Liver (tissue), 9 donors: Measurements from ENCODE around the gene TRAPPC2L. TPM values are rescaled to one million over a fixed set of nuclear protein-coding genes. Genes with fewer than 3 reads are reported as not detected.

Experiments used
- DNase-seq: peaks from one replicate; pipeline ENCODE4 v3.0.0-alpha.2; 2017; ENCODE audit warnings: low spot score
- H3K27ac ChIP-seq, 2 donors: one replicate each; pipeline ENCODE4 v1.7.0; 2013; ENCODE audit warnings: inconsistent platforms in 2 of 2, low read length in 2 of 2, control low read depth in 1 of 2, low read depth in 1 of 2, mild to moderate bottlenecking in 1 of 2
- H3K27me3 ChIP-seq, 4 donors: one replicate each; pipeline versions ENCODE4 v1.6.1 to v1.7.0; 2013; ENCODE audit warnings: low read length in 3 of 4, inconsistent platforms in 1 of 4, mild to moderate bottlenecking in 1 of 4, moderate library complexity in 1 of 4; ENCODE audit not compliant: control insufficient read depth in 4 of 4, insufficient read depth in 4 of 4
- H3K36me3 ChIP-seq, 4 donors: one replicate each; pipeline versions ENCODE4 v1.6.1 to v1.7.0; 2013; ENCODE audit warnings: low read length in 3 of 4, mild to moderate bottlenecking in 3 of 4, low read depth in 1 of 4, moderate library complexity in 1 of 4; ENCODE audit not compliant: control insufficient read depth in 4 of 4, insufficient read depth in 3 of 4
- H3K4me1 ChIP-seq, 4 donors: one replicate each; pipeline versions ENCODE4 v1.6.1 to v1.7.0; 2013; ENCODE audit warnings: low read length in 3 of 4, mild to moderate bottlenecking in 3 of 4, moderate library complexity in 1 of 4; ENCODE audit not compliant: control insufficient read depth in 4 of 4, insufficient read depth in 4 of 4
- H3K4me3 ChIP-seq, 3 donors: one replicate each; pipeline versions ENCODE4 v1.6.1 to v1.7.0; 2013; ENCODE audit warnings: low read length in 3 of 3, control low read depth in 1 of 3, low read depth in 1 of 3, mild to moderate bottlenecking in 1 of 3
- H3K9ac ChIP-seq, 2 donors: one replicate each; pipeline ENCODE4 v1.7.0; 2013; ENCODE audit warnings: low read length in 2 of 2, mild to moderate bottlenecking in 2 of 2, moderate library complexity in 2 of 2, control low read depth in 1 of 2, low read depth in 1 of 2
- H3K9me3 ChIP-seq, 4 donors: one replicate each; pipeline versions ENCODE4 v1.6.1 to v1.7.0; 2013; ENCODE audit warnings: low read length in 3 of 4; ENCODE audit not compliant: control insufficient read depth in 4 of 4
- FOXA1 ChIP-seq: IDR thresholded peaks from 2 replicates; pipeline ENCODE4 v1.6.1; 2016; ENCODE audit warnings: antibody characterized with exemption
- HNF4A ChIP-seq, 2 donors: conservative IDR thresholded peaks; 2 replicates each; pipeline ENCODE4 v1.6.1; 2016; ENCODE audit warnings: antibody characterized with exemption in 2 of 2, mild to moderate bottlenecking in 2 of 2
- HNF4G ChIP-seq: IDR thresholded peaks from 2 replicates; pipeline ENCODE4 v1.6.1; 2016; ENCODE audit warnings: antibody characterized with exemption
- JUND ChIP-seq, 2 donors: IDR thresholded peaks; 2 replicates each; pipeline ENCODE4 v1.6.1; 2016; ENCODE audit warnings: antibody characterized with exemption in 2 of 2
- NR2F2 ChIP-seq: IDR thresholded peaks from 2 replicates; pipeline ENCODE4 v1.6.1; 2016; ENCODE audit warnings: antibody characterized with exemption
- RAD21 ChIP-seq, 2 donors: IDR thresholded peaks; 2 replicates each; pipeline ENCODE4 v1.6.1; 2016; ENCODE audit warnings: antibody characterized with exemption in 2 of 2, mild to moderate bottlenecking in 2 of 2
- RXRA ChIP-seq, 2 donors: IDR thresholded peaks; 2 replicates each; pipeline ENCODE4 v1.6.1; 2017 to 2018; ENCODE audit warnings: antibody characterized with exemption in 2 of 2, mild to moderate bottlenecking in 1 of 2
- SP1 ChIP-seq: IDR thresholded peaks from 2 replicates; pipeline ENCODE4 v1.6.1; 2018; ENCODE audit warnings: antibody characterized with exemption, mild to moderate bottlenecking
- TAF1 ChIP-seq: conservative IDR thresholded peaks from 2 replicates; pipeline ENCODE4 v1.6.1; 2016; ENCODE audit warnings: antibody characterized with exemption, mild to moderate bottlenecking
- YY1 ChIP-seq: IDR thresholded peaks from 2 replicates; pipeline ENCODE4 v1.6.1; 2016; ENCODE audit warnings: antibody characterized with exemption, mild to moderate bottlenecking
- WGBS: extraction: QIAGEN DNeasy Blood & Tissue Kit; methylation state at CpG from one replicate; pipeline ENCODE4 v1.1.7; 2013; 5-methylcytosine and 5-hydroxymethylcytosine counted together
- polyA plus RNA-seq, 2 donors: library from polyadenylated mRNA; stranded (reverse) in 1 of 2; unstranded in 1 of 2; fragments of 200-250 nt in 1 of 2; fragments of >200 nt in 1 of 2; fragmentation: Nextera tagmentation in 1 of 2; extraction: Ambion mirVana in 1 of 2; gene quantifications; one replicate each; pipeline versions ENCODE4 v1.2.1 to v1.2.3, GENCODE V29; 2013 to 2015
- total RNA-seq, 2 donors: library from RNA; depleted of rRNA; stranded (reverse); fragments of >200 nt; gene quantifications; one replicate each; pipeline ENCODE4 v1.2.3, GENCODE V29; 2014
- TF ChIP-seq, protein P1 (sequence below): IDR thresholded peaks from 2 replicates; pipeline ENCODE4 v1.6.1; 2016; ENCODE audit warnings: antibody characterized with exemption
- TF ChIP-seq, protein P2 (sequence below): fragments of 150-350 bp; IDR thresholded peaks from 2 replicates; pipeline ENCODE4 v1.5.1; 2017; ENCODE audit warnings: improper control_type of control experiment, low read depth, low read length; ENCODE audit not compliant: missing input control
- TF ChIP-seq, protein P3 (sequence below): IDR thresholded peaks from 2 replicates; pipeline ENCODE4 v1.6.1; 2016; ENCODE audit warnings: antibody characterized with exemption
- TF ChIP-seq, protein P4 (sequence below): IDR thresholded peaks from 2 replicates; pipeline ENCODE4 v1.6.1; 2016; ENCODE audit warnings: antibody characterized with exemption
- donor health status: healthy.
- donor health status: healthy.
- donor health status: healthy.
- donor health status: healthy.
- donor health status: healthy.

Gene TRAPPC2L
- total and polyA plus RNA-seq, 4 donors: 16.3 to 59.4 (median 22.2) TPM

DNA sequence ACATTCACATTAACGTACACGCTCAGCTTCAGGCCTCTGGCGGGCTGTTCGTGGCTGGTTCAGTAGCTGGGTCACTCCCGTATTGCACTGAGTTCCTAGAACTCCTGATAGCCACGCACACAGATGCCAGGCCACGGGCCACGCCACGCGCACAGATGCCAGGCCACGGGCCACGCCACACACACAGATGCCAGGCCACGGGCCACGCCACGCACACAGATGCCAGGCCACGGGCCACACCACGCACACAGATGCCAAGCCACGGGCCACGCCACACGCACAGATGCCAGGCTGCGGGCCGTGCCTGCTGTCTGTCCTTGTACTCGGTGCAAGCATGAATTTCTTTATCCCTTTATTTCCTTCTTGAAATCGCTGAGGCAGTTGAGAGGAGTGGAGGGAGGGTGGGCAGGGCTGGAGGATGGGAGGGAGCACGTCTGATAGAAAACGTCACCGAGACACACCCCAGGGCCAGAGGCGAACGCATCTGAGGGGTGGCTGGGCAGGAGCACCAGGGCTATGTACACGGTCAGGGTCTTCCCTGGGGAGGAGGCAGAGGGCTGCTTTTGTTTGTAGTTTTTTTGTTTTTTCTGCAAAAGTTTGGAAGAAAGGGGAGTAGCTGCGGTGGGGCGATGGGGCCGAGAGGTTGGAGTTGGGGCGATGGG, 18.1 kb downstream of the TRAPPC2L start (continued):
- TF ChIP-seq, protein P1, sequence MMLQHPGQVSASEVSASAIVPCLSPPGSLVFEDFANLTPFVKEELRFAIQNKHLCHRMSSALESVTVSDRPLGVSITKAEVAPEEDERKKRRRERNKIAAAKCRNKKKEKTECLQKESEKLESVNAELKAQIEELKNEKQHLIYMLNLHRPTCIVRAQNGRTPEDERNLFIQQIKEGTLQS: no peak
- no peak for TF ChIP-seq JUND (IDR thresholded peaks at IDR 0.05)

DNA sequence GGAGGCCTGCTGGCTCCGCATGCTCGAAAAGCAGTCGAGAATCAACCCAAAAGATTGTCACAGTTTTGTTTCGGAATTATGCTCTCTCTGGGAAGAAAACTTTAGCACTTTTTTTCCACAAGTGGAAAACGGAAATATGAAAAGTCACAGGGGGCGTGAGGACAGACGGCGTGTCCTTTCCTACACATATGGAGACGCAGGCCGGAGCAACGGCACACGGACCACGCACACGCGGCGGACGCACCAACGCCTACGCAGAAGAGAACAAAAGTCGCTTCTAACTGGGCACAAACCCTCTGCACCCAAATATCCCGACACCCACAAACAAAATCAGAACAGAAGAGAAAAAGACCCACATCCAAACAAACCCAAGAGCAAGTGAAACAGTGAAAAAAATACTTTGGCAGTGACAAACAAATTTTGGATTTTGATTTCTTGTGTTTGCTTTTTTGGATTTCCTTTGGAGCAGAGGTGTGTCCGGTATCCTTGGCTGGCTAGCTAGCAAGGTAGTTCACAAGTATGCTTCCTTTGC, 18.8 kb downstream of the TRAPPC2L start:
- no peaks in the 10 kb centered on the region for H3K9me3 ChIP-seq
- TF ChIP-seq TAF1 (no peak), JUND (IDR thresholded peaks at IDR 0.05) (no peak)
- TF ChIP-seq, protein P2, sequence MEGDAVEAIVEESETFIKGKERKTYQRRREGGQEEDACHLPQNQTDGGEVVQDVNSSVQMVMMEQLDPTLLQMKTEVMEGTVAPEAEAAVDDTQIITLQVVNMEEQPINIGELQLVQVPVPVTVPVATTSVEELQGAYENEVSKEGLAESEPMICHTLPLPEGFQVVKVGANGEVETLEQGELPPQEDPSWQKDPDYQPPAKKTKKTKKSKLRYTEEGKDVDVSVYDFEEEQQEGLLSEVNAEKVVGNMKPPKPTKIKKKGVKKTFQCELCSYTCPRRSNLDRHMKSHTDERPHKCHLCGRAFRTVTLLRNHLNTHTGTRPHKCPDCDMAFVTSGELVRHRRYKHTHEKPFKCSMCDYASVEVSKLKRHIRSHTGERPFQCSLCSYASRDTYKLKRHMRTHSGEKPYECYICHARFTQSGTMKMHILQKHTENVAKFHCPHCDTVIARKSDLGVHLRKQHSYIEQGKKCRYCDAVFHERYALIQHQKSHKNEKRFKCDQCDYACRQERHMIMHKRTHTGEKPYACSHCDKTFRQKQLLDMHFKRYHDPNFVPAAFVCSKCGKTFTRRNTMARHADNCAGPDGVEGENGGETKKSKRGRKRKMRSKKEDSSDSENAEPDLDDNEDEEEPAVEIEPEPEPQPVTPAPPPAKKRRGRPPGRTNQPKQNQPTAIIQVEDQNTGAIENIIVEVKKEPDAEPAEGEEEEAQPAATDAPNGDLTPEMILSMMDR: no peak
- TF ChIP-seq, protein P3, sequence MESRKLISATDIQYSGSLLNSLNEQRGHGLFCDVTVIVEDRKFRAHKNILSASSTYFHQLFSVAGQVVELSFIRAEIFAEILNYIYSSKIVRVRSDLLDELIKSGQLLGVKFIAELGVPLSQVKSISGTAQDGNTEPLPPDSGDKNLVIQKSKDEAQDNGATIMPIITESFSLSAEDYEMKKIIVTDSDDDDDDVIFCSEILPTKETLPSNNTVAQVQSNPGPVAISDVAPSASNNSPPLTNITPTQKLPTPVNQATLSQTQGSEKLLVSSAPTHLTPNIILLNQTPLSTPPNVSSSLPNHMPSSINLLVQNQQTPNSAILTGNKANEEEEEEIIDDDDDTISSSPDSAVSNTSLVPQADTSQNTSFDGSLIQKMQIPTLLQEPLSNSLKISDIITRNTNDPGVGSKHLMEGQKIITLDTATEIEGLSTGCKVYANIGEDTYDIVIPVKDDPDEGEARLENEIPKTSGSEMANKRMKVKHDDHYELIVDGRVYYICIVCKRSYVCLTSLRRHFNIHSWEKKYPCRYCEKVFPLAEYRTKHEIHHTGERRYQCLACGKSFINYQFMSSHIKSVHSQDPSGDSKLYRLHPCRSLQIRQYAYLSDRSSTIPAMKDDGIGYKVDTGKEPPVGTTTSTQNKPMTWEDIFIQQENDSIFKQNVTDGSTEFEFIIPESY: no peak
- peaks cover 0 to 10% (median 2%) of the 10 kb centered on the region in 4 donors for H3K36me3 ChIP-seq
- H3K9ac ChIP-seq: no peak overlapping the region
- peaks cover 7 to 19% (median 14%) of the 10 kb centered on the region in 4 donors for H3K4me1 ChIP-seq
- no peaks in the 10 kb centered on the region for H3K27me3 ChIP-seq
- H3K27ac ChIP-seq: no peak overlapping the region
- 96% methylated on average over 22 of the region's 22 CpGs for WGBS
- H3K4me3 ChIP-seq: no peak overlapping the region
- no peak for DNase-seq

DNA sequence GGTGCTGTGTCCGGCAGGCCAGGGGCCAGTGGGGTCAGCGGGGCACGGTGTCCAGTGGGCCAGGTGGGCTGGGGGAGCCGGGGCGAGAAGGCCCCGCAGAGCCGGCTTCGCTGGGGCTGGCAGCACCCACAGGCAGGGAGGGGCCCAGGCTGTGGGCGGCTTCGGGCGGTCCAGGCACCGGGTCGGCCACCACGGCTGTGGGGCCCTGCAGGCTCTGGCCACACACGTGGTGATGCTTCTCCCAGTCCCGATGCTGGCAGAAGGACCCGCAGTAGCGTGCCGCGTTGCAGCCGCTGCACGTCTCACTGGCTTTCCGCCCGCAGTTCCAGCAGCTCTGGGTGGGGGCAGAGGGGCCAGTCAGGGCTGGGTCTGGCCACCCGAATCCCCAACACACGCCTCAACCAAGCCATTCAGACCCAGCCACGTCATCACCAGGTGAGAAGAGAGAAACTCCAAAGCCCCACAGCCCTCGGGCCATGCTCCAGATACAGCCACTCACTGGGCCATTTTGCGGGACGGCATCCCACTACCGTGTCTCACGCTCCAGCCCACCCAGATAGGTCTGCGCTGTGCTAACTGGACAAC, 20.1 kb downstream of the TRAPPC2L start:
- Histone ChIP-seq H3K36me3 (peaks cover 0 to 10% (median 2%) of the 10 kb centered on the region in 4 donors), H3K9me3 (no peaks in the 10 kb centered on the region), H3K27ac (no peak overlapping the region), H3K9ac (no peak overlapping the region), H3K4me1 (peaks cover 9 to 32% (median 20%) of the 10 kb centered on the region in 4 donors), H3K27me3 (no peaks in the 10 kb centered on the region), H3K4me3 (no peak overlapping the region)
- TF ChIP-seq FOXA1 (no peak), NR2F2 (no peak), YY1 (no peak), SP1 (no peak), HNF4G (no peak), HNF4A (conservative IDR thresholded peaks at IDR 0.05) (no peak), RXRA (IDR thresholded peaks at IDR 0.05) (no peak), RAD21 (IDR thresholded peaks at IDR 0.05) (no peak), TAF1 (no peak)
- TF ChIP-seq, protein P1: no peak
- TF ChIP-seq, protein P3: no peak
- TF ChIP-seq, protein P4, sequence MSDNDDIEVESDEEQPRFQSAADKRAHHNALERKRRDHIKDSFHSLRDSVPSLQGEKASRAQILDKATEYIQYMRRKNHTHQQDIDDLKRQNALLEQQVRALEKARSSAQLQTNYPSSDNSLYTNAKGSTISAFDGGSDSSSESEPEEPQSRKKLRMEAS: no peak
- TF ChIP-seq, protein P2: no peak
- 92% methylated on average over 33 of the region's 33 CpGs for WGBS
- DNase-seq: no peak
